Panc1 (cell line): ENCODE measurements around the gene JAG1.

Experiments
- POLR2AphosphoS5 ChIP-seq: IDR thresholded peaks from 2 replicates; pipeline ENCODE4 v1.6.1; 2012; ENCODE audit warnings: mild to moderate bottlenecking, low read depth, low read length, moderate library complexity
- TF ChIP-seq, protein P1 (sequence below): fragments of 450-650 bp; IDR thresholded peaks from 2 replicates; pipeline ENCODE4 v1.5.1; 2017; ENCODE audit warnings: mild to moderate bottlenecking
- TF ChIP-seq, protein P2 (sequence below), 2 experiments: IDR thresholded peaks; 2 replicates each; pipeline ENCODE4 v1.6.1; 2011 to 2012; ENCODE audit warnings: low read depth in 2 of 2, control low read depth in 1 of 2, low read length in 1 of 2, mild to moderate bottlenecking in 1 of 2, moderate library complexity in 1 of 2; ENCODE audit not compliant: insufficient read depth in 1 of 2

DNA sequence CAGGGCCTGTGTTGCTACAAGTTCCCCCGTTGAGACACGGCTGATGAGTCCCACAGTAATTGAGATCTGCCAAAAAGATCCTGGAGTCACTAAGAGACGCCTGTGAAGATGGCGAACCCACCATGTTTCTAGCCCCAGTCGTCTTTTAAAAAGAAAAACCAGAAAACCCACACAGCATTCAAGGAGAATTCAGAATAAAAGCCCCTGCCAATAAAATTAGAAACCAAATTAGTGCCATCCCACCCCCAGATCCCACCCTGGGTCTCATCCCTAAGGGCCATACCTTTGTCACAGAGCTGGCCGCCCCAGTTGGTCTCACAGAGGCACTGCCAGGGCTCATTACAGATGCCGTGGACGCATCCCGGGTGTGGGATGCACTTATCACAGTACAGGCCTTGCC is 21.6 kb downstream of the JAG1 start:
- TF ChIP-seq, protein P1, sequence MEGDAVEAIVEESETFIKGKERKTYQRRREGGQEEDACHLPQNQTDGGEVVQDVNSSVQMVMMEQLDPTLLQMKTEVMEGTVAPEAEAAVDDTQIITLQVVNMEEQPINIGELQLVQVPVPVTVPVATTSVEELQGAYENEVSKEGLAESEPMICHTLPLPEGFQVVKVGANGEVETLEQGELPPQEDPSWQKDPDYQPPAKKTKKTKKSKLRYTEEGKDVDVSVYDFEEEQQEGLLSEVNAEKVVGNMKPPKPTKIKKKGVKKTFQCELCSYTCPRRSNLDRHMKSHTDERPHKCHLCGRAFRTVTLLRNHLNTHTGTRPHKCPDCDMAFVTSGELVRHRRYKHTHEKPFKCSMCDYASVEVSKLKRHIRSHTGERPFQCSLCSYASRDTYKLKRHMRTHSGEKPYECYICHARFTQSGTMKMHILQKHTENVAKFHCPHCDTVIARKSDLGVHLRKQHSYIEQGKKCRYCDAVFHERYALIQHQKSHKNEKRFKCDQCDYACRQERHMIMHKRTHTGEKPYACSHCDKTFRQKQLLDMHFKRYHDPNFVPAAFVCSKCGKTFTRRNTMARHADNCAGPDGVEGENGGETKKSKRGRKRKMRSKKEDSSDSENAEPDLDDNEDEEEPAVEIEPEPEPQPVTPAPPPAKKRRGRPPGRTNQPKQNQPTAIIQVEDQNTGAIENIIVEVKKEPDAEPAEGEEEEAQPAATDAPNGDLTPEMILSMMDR, result no peak
- TF ChIP-seq, protein P2, sequence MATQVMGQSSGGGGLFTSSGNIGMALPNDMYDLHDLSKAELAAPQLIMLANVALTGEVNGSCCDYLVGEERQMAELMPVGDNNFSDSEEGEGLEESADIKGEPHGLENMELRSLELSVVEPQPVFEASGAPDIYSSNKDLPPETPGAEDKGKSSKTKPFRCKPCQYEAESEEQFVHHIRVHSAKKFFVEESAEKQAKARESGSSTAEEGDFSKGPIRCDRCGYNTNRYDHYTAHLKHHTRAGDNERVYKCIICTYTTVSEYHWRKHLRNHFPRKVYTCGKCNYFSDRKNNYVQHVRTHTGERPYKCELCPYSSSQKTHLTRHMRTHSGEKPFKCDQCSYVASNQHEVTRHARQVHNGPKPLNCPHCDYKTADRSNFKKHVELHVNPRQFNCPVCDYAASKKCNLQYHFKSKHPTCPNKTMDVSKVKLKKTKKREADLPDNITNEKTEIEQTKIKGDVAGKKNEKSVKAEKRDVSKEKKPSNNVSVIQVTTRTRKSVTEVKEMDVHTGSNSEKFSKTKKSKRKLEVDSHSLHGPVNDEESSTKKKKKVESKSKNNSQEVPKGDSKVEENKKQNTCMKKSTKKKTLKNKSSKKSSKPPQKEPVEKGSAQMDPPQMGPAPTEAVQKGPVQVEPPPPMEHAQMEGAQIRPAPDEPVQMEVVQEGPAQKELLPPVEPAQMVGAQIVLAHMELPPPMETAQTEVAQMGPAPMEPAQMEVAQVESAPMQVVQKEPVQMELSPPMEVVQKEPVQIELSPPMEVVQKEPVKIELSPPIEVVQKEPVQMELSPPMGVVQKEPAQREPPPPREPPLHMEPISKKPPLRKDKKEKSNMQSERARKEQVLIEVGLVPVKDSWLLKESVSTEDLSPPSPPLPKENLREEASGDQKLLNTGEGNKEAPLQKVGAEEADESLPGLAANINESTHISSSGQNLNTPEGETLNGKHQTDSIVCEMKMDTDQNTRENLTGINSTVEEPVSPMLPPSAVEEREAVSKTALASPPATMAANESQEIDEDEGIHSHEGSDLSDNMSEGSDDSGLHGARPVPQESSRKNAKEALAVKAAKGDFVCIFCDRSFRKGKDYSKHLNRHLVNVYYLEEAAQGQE (IDR thresholded peaks at IDR 0.05; ENCODE audit: insufficient read depth in 1 of 2, low read depth in 2 of 2, low read length in 1 of 2), result no peak
- no peak for TF ChIP-seq POLR2AphosphoS5
